ENCODE measurements around the gene P3R3URF.

P3R3URF gene

DNA sequence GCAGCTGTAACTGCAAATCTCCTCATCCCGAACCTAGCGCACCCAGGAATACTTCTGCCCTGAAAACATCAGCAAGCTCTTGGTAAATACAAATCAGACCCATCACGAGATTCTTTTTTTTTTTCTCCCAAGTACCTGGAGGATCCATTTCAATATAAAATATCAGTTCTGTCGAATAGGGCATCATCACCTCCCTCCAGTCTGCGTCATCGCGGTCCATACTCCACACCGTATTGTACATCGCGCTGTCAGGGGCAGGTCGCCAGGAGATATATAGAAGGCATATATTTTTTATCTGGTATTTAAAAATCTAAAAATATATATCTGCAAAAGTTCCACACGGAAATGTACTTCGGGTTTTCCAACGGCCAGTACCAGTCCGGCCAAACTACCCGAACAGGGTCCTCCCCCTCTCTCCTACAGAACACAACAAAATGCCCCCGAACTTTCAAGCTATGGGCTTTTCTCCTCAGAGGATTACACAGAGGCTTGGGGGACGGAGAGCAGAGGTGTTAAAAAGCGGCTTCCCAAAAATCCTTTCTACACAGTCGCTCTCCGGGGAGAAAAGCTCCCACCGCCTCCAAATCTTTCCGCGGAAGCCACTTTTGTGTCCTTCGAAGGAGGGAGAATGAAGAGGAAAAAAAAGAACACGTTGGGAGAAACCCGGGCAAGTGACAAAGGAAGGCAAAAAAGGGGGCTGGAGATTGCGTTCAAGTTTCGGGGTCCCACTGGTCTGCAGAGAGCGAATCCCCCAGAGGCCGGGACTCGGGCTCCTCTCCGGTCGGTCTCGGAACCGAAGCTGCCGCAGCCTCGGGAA lies 44.4 kb downstream of the P3R3URF start:
- DNase-seq (ENCODE audit: low spot score), result peak; percentile 78

DNA sequence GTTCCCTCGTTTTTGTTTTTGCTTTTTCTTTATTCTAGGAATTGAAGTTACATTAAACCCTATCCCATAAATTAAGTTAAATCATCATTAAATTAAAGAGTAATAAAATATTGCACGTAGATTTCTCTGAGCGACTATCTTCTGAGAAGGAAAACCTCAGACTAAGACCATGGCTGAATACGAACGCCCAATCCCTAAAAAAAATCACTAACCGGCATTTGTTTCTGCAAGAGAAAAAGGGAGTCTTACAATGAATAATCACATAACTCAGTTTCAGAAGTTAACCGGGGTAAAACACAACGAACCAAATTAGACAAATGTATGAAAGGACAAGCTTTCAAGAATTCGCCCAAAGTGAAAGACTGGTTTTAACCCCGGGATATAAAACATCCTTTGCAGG lies 45.2 kb downstream of the P3R3URF start:
- DNase-seq (ENCODE audit: low spot score), result peak; percentile 49

DNA sequence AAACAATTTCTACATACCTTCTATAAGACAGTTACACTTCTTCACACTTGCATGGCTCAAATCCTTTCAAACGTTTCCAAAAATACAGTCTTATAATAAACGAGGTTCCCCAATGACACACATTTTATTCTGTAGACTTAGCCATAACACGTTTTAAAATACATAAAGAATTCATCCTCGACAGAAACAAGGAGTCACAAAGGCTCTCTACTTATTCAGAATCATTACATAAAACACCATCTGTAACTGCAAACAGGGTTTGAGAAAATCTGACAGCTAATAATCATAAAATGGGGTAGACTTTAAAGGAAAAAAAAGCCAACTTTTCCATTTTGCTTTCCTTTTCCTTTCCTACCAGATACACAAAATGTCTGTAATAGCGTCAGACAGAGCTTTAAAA lies 45.7 kb downstream of the P3R3URF start:
- DNase-seq (ENCODE audit: low spot score), result peak; percentile 38

DNA sequence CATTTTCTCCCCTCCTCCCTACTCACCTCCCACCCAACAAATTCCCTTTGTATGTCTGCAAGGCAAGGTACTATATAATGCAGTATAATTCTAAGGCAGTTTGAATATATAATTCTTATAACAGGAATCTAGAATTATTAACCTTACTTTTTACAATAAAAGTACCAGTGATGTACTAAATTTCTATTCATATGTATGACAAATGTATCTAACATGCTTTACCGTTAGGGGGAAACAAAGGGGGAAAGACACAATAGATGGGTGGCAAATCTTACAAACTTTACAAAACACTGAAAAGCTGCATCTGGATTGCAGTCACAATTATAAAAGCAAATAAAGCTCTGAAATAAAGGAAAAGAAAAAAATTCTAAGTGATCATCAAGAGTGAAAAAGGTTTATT lies 46.2 kb downstream of the P3R3URF start:
- peak; percentile 31 for DNase-seq (ENCODE audit: low spot score)

DNA sequence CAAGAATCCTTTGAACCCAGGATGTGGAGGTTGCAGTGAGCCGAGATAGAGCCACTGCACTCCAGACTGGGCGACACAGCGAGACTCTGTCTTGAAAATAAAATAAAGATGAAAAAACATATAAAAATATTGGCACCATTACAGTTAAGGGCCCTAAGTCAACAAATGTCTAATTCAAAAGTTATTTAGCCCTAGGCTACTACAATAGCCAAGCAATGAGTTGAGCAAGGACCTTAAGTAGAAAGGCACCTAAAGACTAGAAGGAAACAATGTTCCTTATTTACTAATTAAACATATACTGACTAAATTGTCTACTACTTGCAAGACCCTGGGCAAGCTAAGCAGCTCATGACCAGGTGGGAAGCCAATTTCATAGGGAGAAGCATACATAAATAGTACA lies 47.9 kb downstream of the P3R3URF start:
- no peak for DNase-seq (ENCODE audit: low spot score)

Measured in RKO (cell line).